HL-60 (cell line): Measurements from ENCODE around the gene FOCAD.

ENCODE experiments used
- DNase-seq, 2 experiments: peaks; one replicate each; pipeline ENCODE4 v3.0.0-alpha.2; 2010 to 2020; ENCODE audit warnings: low read depth in 1 of 2, low spot score in 1 of 2
- H3K27ac ChIP-seq: fragments of 250-450 bp; sonication (Bioruptor Pico); replicated peaks from 2 replicates; pipeline ENCODE4 v1.5.1; 2020; ENCODE audit warnings: mild to moderate bottlenecking, moderate library complexity
- H3K27me3 ChIP-seq: fragments of 250-450 bp; sonication (Bioruptor Pico); 2 replicates; pipeline ENCODE4 v1.5.1; 2021; ENCODE audit warnings: mild to moderate bottlenecking, moderate library complexity; ENCODE audit not compliant: insufficient read depth, poor library complexity, severe bottlenecking
- H3K4me3 ChIP-seq: replicated peaks from 2 replicates; pipeline ENCODE4 v1.5.1; 2011; ENCODE audit warnings: mild to moderate bottlenecking, control low read depth, low read length; ENCODE audit not compliant: insufficient read depth
- CTCF ChIP-seq: IDR thresholded peaks from one replicate; pipeline ENCODE4 v1.5.1; 2011; ENCODE audit warnings: low read length, control low read depth, inconsistent platforms; ENCODE audit not compliant: insufficient read depth
- GABPA ChIP-seq: IDR thresholded peaks from 2 replicates; pipeline ENCODE4 v1.6.1; 2012; ENCODE audit warnings: low read depth
- POLR2AphosphoS5 ChIP-seq: IDR thresholded peaks from 2 replicates; pipeline ENCODE4 v1.6.1; 2012; ENCODE audit warnings: low read depth
- REST ChIP-seq: IDR thresholded peaks from 2 replicates; pipeline ENCODE4 v1.6.1; 2012; ENCODE audit warnings: low read depth; ENCODE audit not compliant: insufficient replicate concordance
- SPI1 ChIP-seq: IDR thresholded peaks from 2 replicates; pipeline ENCODE4 v1.6.1; 2012; ENCODE audit warnings: low read depth, mild to moderate bottlenecking, borderline replicate concordance

The FOCAD gene

GRCh38 chr9:20781092-20781491 is 97.0 kb downstream of the FOCAD start:
- DNase-seq = no peak
- Histone ChIP-seq H3K27ac (no peak overlapping the region), H3K27me3 (no peaks in the 10 kb centered on the region), H3K4me3 (no peak overlapping the region)
- TF ChIP-seq GABPA = no peak
- no peak for TF ChIP-seq POLR2AphosphoS5
- TF ChIP-seq REST = no peak
- no peak for TF ChIP-seq CTCF

- no peaks in the 10 kb centered on the region for H3K27me3 ChIP-seq
- H3K27ac ChIP-seq = no peak overlapping the region
- H3K4me3 ChIP-seq = no peak overlapping the region
- TF ChIP-seq SPI1 (no peak), GABPA (no peak), POLR2AphosphoS5 (no peak), REST (no peak), CTCF (no peak)
- no peak for DNase-seq
Measured at GRCh38 chr9:20782289-20782688, 98.2 kb downstream of the FOCAD start.

GRCh38 chr9:20783057-20784038 is 99.3 kb downstream of the FOCAD start:
- no peak overlapping the region for H3K27ac ChIP-seq
- no peak overlapping the region for H3K4me3 ChIP-seq
- DNase-seq = no peak
- TF ChIP-seq POLR2AphosphoS5 = no peak
- TF ChIP-seq SPI1 = no peak
- H3K27me3 ChIP-seq = no peaks in the 10 kb centered on the region

GRCh38 chr9:20784196-20784595 is 100.1 kb downstream of the FOCAD start:
- no peak overlapping the region for H3K27ac ChIP-seq
- no peak for TF ChIP-seq SPI1
- no peak for TF ChIP-seq CTCF
- TF ChIP-seq REST = no peak
- TF ChIP-seq GABPA = no peak
- no peak for TF ChIP-seq POLR2AphosphoS5
- no peak for DNase-seq
- no peaks in the 10 kb centered on the region for H3K27me3 ChIP-seq
- H3K4me3 ChIP-seq = no peak overlapping the region
